Stimulated activated CD8-positive, alpha-beta memory T cell treated with anti-CD3 and anti-CD28 coated beads, Interleukin-15, amount 100 ng/mL, for 1 hour (primary cell): ENCODE data around the gene PSKH1.
"Not testable (repeated sequence)": the region's sequence is repeated elsewhere in the genome, so short reads cannot be mapped to it uniquely, and the experiment has no call there.

ENCODE experiments used
- DNase-seq: peaks from one replicate; pipeline ENCODE4 v3.0.0-alpha.2; 2020; ENCODE audit warnings: low read depth

PSKH1 gene

DNA sequence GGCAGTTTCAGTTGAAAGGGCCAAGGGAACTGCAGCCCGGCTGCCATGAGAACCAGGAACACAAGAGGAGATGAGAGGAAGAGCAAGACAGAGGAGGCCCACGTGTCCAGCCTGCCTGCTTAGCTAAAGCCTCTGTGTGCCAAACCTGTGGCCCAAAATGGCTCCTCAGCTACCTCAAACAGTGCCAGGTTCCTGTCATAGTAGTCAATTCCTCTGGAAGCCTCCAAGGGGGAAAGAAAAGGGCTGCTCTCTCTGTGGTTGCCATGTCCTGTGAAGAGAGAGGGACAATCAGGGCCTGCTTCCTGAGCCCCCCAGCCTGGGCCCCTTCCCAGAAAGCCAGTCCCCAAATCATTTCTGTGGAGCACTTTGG, 70.2 kb downstream of the PSKH1 start:
- DNase-seq, result no peak

DNA sequence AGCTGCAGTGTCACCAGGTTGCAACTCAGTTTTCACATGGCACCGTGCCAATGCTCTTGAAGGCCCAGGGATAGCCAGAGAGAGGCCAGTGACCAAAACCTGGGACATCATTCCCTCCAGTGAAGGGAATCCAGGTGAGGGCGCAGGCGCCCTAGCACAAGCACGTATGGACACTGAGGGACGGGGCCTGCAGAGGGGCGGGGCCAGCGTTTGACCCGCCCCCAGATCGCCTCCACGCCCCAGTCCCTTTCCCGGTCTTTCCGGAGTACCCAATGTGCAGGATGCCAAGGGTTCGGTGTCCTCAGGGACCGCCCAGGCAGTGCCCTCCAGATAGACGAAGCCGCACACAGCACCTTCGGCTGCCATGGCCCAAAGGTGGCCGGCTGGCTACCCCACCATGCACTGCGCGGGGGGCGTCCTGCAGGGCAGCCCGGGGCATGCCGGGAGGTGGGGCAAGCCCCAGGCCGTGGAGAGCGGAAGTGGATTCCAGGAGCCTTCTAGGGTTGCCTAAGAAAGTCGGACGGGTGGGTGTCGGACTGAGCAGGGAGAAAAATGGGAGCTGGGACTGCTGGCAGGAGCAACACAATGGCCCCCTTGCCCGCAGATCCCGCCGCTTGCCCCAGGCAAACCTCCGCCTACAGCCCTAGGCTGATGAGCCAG, 70.7 kb downstream of the PSKH1 start:
- no peak for DNase-seq

DNA sequence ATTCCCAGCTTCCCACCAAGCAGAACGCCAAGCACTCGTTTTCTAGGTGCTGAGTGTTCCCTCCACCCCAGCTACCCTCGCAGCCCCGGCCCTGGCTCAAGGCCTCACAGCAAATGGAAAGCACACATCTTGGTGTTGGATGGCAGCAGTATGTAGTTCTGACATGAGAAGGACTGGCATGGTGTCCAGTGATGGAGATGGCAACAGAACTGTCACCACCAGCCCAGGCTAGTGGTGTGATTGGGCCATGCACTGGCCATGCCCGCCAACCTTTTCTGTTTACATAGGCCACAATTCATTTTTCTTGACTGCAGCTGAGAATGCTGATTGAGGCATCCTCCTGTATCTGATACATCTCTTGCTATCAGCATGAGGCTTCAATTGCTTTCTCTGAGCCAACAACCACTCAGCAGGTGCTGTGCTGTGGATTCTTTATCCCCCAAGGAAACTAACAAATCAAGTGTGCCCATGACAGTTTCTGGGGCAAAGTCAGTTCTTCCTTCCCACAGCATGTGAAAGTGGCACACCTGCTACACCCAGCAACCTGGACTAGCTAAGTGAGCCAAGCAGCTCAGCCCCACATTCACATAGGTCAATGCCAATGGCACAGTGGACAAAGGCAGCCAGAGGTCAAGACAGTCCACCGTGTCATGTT, 71.5 kb downstream of the PSKH1 start:
- DNase-seq, result no peak

DNA sequence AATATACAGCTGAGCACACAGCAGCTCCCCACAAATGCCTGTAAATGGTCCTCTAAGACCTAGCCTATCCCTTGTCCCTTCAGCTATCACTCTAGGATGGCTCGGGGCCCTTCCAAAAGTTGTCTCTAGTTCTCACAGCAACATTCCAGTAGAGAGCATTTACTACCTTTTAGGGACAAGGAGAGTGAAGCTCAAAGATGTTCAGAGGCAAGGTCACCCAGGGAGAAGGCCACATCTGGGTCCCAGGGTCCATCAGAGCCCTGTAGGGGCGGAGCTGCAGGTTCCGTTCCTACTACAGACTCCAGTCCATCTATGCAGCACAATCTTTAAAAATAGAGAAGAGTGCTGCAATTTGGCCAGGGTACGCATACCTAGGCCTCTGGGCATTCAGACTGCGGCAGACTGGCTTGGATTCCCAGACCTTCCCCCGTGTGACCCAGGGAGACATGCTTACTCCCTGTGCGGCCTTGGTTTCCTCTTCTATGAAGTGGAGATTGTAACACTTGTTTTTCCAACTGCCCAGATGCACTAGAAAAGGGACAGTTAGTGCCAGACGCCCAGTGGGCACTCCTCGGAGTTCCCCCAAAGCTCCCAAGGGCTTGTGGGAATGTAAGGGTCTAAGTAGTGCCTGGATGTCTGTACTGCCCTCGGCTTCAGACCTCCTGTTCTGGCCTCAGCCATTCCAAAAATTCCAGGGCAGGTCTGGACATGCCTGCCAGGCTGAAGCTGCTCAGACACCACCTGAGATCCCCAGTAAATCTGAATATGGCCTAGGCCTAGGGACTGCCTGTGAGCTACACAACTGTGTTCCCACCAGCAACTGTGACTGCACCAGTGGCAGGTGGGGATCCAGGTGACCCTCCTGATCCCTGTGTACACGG, 72.9 kb downstream of the PSKH1 start:
- DNase-seq, result no peak

DNA sequence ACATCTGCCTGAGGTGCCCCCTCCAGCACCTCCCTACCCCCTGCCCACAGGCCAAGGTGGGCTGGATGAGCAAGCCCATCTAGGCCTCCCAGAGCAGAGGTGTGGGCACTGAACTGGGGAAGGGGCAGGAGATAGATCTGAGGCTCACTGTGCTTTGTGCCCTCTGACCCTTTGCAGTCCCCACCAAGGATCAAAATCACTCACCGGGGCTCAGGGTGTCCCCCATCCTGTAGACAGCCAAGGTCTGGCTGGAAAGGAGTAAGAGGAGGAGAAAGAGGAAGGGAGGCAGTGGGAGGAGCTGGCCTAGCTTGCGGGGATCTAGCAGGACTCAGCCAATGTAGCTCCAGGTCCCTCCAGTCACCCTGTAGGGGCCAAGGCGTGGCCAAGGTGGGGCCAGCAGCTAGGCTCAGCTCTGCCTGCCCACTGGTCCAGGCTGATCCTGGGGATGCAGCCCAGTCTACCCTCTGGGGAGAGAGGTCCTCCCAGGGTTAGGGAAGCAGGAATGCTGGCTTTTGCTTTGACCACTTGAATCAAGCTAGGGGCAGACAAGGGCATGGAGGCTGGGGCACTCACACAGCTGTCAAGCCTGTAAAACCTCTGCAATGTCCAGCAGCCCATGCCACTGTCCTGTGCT, 73.6 kb downstream of the PSKH1 start:
- DNase-seq, result no peak

DNA sequence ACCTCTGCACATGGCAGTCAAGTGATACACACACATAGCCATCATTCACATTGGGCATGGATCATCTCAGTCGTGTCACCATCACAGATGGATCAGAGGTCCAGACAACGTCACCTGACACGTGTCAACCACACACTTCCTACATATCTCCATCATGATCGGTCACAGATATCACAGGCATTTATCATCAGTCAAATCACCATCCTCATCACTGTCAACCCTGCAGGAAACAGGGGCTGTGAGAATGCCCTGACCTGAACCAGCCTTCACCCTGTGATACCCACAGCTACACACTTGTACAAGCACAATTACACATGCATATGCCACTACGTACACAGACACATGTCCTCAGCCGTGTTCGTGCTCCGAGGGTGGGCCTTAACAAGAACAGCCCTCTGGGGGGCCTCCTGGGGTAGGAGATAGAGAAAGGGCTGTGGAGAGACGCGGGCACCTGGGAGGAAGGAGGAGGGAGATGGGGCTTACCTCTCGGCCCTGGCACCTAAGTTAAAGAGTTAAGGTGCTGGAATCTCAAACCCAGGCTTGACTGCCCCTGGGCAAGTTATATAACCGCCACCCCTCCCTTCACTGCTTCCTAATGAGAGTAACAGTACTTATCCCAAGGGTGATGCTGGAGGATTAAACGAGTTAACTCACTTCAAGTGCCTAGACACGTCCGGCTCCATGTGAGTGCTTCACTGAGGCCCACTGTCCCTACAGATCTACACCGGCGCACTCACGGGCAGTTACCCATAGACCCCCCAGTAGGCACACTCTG, 74.3 kb downstream of the PSKH1 start:
- no peak for DNase-seq

DNA sequence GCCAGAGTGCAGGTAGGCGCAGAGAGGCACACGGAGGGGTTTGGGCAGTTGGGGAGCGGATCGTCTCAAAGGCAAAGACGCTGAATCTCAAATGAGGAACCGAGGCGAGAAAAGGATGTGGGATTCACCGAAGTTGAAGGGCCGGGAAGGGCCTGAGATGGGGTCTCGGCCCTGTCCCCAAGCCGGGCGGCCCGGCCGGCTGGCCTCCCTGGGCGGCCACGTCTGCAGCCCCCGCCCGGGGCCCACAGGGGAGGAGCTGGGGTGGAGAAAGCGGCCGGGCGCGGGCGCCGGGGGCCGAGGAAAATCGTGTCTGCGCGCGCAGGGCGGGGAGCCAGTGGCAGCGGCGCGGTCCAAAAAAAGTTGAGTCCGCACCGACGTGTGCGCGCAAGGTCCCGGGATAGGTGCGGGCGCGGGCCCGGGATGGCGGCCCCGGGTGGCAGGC, 74.9 kb downstream of the PSKH1 start:
- no peak for DNase-seq

DNA sequence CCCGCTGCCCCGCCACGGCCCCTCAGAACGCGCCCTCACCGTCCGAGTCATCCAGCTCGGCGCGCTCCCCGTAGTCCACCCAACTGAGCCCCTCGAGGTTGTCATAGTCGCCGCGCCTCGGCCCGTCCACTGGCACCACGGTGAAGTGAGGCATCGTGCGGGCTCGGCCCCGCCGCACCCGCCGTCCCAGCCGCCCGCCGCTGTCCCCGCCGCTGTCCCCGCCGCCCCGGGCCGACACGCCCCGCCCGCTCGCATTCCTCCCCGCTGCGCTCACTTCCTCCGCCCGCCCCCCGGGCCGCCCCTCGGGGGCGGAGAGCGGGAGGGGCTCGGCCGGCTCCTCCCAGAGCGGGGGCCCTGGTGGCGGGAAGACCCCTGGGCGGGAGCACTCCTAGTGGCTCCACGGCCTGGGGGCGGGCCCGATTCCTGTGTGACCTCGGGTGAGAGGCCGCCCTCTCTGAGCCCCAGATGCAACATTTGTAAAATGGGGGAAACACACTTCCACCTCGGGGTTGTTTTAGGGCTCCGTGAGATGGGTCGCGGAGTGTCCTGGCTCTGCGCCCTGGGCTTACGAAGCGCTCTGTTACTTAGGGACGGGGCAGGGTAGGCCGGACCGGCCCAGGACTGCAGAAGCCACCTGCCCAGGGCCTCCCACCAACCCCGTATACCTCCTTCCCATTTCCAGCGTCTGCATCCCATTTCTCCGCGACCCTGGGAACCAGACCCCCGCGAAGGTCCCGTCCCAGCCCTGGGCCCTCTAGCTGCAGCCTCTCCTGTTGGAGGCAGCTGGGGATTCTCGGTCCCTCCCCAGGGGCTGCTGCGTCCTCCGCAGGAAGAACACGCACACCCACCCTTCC, 75.6 kb downstream of the PSKH1 start, which contains the start of gene SLC12A4:
SLC12A4 (minus strand) TSS at position 238 of the 854 bp plus-strand sequence; CDS start at position 154, 84 bp downstream.
- DNase-seq, result peak; percentile 58

DNA sequence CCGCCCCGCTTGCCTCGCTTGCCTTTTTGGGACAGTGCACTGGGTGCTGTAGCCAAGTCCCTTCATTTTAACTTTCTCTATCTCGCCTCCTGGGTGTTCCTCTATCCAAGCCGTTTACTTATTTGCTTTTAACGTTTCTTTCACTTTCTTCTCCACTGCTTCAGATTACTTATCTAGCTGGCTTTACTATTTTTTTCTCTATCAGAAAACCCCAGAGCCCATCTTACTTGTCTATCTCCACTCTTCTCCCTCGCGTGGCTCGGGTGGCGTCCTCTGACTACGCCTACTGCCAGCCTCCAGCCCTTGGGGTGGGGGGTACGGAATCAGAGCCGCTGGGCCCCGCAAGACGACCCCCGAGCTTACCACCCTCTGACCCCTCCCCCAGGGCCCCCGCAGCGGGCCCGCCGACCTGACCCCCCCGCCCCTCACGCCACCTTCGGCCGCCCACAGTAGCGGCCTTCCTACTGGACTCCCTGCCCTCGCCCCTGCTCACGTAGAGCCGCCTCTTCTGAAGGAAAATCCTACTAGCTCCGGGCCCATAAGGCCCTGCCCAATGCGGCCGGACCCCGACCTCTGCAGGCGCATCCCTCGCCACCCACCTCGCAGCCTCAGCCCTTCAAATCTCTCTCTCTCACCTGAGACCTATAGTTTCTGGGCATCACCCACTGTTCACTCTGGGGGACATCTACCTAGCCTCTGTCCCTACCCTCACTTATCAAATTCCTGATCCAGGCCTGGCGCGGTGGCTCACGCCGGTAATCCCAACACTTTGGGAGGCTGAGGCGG, 76.4 kb downstream of the PSKH1 start:
- DNase-seq, result no peak

DNA sequence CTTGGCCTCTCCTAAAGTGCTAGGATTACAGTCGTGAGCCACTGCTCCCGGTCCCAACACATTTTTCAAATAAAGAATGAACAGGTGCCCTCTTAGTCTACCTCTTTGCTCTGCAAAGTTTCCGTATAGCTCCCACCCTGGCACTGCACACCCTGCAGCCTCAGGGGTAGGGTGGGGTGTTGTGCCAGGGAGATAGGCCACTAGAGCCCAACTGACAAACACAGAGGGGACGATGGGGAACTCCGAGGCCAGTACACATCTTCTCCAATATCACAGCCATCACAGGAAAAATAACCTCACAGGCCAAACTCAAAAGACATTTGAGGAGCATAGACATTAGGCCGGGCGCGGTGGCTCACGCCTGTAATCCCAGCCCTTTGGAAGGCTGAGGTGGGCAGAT, 78.1 kb downstream of the PSKH1 start:
- DNase-seq, result no peak

DNA sequence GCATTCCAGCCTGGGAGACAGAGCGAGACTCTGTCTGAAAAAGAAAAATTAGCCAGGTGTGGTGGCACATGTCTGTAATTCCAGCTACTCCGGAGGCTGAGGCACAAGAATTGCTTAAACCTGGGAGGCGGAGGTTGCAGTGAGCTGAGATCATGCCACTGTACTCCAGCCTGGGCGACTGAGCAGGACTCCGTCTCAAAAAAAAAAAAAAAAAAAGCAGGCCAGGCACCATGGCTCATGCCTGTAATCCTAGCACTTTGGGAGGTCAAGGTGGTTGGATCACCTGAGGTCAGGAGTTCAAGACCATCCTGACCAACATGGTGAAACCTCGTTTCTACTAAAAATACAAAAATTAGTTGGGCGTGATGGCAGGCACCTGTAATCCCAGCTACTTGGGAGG, 79.2 kb downstream of the PSKH1 start:
- not testable (repeated sequence) for DNase-seq

DNA sequence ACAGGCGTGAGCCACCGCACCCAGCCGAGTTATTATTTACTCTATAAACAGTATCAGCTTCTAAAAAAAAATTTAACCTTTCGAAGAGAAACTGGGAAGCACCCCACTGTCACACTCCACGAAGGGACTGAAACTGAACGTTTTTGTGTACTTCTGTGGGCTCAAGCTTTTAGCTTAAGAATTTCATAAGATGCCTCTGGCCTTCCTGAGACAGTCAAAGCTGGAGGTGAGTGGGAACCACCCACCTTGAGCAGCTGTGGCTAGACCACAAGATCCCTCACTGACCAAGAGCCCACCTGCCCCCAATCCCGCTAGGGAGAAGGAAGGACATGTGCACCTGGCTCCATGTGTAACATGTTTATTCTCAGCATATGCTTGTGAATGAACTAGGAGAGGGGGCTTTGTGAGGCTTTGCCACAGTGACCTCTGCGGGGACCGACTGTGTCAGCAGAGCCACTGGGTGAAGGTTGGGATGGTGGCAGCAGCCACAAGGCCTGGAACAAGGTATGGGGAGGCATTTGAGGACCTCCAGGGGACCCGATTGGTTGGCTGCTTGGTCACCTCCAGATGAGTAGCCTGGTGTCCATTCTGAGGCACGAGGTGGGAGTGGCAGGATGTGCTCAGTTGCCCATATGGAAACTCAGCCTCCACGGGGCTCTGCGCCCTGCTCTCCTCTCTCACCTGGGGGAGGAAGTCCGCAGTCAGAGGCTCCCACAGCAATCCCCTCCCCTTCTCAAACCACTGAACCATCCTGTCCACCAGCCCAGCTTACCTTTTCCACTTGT, 82.5 kb downstream of the PSKH1 start:
- DNase-seq, result no peak

DNA sequence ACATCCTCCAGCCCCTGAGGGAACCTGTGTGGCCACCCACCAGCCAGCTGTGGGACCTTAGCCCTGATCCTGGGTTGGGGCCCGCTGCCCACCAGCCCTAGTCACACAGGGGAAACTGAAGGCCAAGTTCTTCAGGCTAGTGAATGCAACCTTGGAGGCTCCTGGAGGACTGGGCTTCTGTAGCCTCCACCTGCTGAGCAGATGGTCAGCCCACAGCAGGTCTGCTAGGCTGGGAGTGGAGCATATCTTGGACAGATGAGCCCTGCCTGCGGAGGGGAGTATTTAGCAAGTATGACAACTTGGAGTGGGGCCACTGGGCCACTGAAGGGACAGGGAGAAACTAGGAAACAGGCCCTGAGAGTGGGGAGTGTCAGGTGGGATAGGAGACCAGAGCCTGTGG, 83.2 kb downstream of the PSKH1 start:
- DNase-seq, result no peak

DNA sequence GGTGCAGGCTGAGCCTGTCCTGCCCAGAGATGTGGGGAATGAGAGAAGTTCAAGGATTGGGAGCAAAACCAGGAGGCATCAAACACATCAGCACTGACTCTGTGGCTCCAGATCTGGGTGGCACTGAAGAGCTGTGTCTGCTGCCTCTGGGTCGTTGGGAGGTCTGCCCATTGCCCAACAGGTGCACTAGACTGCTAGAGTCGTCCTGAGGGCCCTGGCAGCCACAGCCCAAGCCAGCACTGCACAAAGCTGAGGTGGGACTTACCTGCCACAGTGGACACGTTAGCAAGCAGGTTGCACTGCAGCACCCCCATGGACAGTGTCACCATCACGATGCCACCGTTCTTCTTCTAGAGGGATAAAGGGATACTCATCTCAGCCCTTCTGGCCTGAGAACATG, 84.0 kb downstream of the PSKH1 start:
- DNase-seq, result no peak

DNA sequence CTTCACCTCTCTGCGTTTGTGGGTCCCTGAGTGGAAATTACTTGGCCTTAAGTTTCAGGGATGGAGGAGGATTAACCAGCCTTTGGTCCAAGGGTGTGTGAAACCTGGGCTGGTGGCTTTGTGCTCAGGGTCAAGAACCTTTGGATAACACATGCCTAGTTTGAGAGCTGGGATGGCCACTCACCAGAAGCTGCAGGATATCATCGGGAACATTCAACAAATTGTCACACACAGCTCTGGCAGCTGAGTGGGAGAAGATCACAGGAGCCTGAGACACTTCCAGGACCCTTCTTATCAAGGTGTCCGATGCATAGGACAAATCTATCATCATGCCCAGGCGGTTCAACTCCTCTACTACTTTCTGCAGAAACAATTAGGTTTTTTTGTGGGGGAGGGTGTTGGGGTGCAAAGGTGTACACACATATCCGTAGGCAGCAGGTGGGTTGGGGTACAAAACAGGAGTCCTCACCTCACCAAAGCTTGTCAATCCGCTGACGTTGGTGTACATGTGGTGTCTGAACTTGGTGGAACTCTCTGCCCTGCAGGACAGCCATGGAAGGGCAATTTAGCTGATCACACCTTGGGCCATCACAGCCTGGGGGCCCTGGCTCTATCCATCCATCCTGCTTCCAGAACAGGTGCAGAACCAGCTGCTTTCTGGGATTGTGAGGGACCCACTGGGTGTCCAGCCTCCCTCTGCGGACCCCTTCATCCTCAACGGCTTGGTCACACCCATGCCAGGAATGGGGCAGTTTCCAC, 84.6 kb downstream of the PSKH1 start:
- DNase-seq, result no peak
